ENCODE data around the gene MC3R.

- no peak for TF ChIP-seq CTCF (IDR thresholded peaks at IDR 0.05; ENCODE audit: low read length)
- no peak for TF ChIP-seq EZH2 (IDR thresholded peaks at IDR 0.05; ENCODE audit: borderline replicate concordance, low read length)
Measured at GRCh38 chr20:56274156-56274555, 25.6 kb downstream of the MC3R start.

All from OCI-LY1 (cell line).